ENCODE results near the gene BCL2L11.

BCL2L11 gene

GRCh38 chr2:111204706-111205105, 84.0 kb downstream of the BCL2L11 start:
- no peak for TF ChIP-seq CTCF (conservative IDR thresholded peaks at IDR 0.05)
- no peak overlapping the region for H3K27ac ChIP-seq

- no peak for TF ChIP-seq CTCF (conservative IDR thresholded peaks at IDR 0.05)
- H3K27ac ChIP-seq: no peak overlapping the region
These were observed 85.1 kb downstream of the BCL2L11 start for GRCh38 chr2:111205774-111206173.

- H3K27ac ChIP-seq: no peak overlapping the region
- TF ChIP-seq CTCF (conservative IDR thresholded peaks at IDR 0.05): no peak
These were observed 87.1 kb downstream of the BCL2L11 start for GRCh38 chr2:111207851-111208250.

GRCh38 chr2:111208639-111209038, 87.9 kb downstream of the BCL2L11 start:
- no peak overlapping the region for H3K27ac ChIP-seq
- no peak for TF ChIP-seq CTCF (conservative IDR thresholded peaks at IDR 0.05)

GRCh38 chr2:111209045-111209514, 88.4 kb downstream of the BCL2L11 start:
- no peak overlapping the region for H3K27ac ChIP-seq

GRCh38 chr2:111210036-111210435, 89.3 kb downstream of the BCL2L11 start:
- no peak for TF ChIP-seq CTCF (conservative IDR thresholded peaks at IDR 0.05)
- no peak overlapping the region for H3K27ac ChIP-seq

More at GRCh38 chr2:111209045-111209514, 88.4 kb downstream of the BCL2L11 start:
- TF ChIP-seq CTCF (conservative IDR thresholded peaks at IDR 0.05): no peak

- TF ChIP-seq CTCF (conservative IDR thresholded peaks at IDR 0.05): no peak
- H3K27ac ChIP-seq: no peak overlapping the region
These were observed 93.2 kb downstream of the BCL2L11 start for GRCh38 chr2:111213877-111214276.
